ENCODE data around the gene SMARCA4. TPM values are rescaled to one million over a fixed set of nuclear protein-coding genes. Genes with fewer than 3 reads are reported as not detected.

Gene SMARCA4
- total and polyA plus RNA-seq, 2 donors from 2014 or later = 59.8 to 124 TPM

- intact Hi-C loops (cut with DNase I) = no loop called here
- no peak overlapping the region for H3K9ac ChIP-seq (ENCODE audit: low read length in 3 of 3)
- H3K27ac ChIP-seq (ENCODE audit: low read depth in 2 of 2, low read length in 2 of 2) = no peak overlapping the region
- FAIRE-seq (no peak), DNase-seq (no peak)
- H3K4me1 ChIP-seq (ENCODE audit: control insufficient read depth in 2 of 3, insufficient read depth in 2 of 3, low read depth in 1 of 3, low read length in 3 of 3) = no peaks in the 10 kb centered on the region
- no peaks in the 10 kb centered on the region for H3K27me3 ChIP-seq (ENCODE audit: control insufficient read depth, insufficient read depth, low read length)
- no peak for TF ChIP-seq CTCF (IDR thresholded peaks at IDR 0.05; ENCODE audit: borderline replicate concordance, extremely low read depth, insufficient read depth)
- H3K4me3 ChIP-seq (ENCODE audit: low read length in 3 of 3) = no peak overlapping the region
- H3K36me3 ChIP-seq (ENCODE audit: control insufficient read depth in 2 of 3, insufficient read depth in 3 of 3, low read length in 3 of 3) = peaks cover 10 to 42% (median 38%) of the 10 kb centered on the region in 3 donors
- H3K9me3 ChIP-seq (ENCODE audit: control insufficient read depth in 2 of 3, insufficient read depth in 1 of 3, low read length in 3 of 3) = no peaks in the 10 kb centered on the region
Observed at GRCh38 chr19:11010041-11010440, 49.2 kb downstream of the SMARCA4 start.

- no peak overlapping the region for H3K9ac ChIP-seq (ENCODE audit: low read length in 3 of 3)
- no peak for TF ChIP-seq CTCF (IDR thresholded peaks at IDR 0.05; ENCODE audit: borderline replicate concordance, extremely low read depth, insufficient read depth)
- H3K9me3 ChIP-seq (ENCODE audit: control insufficient read depth in 2 of 3, insufficient read depth in 1 of 3, low read length in 3 of 3) = no peaks in the 10 kb centered on the region
- no peaks in the 10 kb centered on the region for H3K4me1 ChIP-seq (ENCODE audit: control insufficient read depth in 2 of 3, insufficient read depth in 2 of 3, low read depth in 1 of 3, low read length in 3 of 3)
- FAIRE-seq (no peak), DNase-seq (no peak)
- no peaks in the 10 kb centered on the region for H3K27me3 ChIP-seq (ENCODE audit: control insufficient read depth, insufficient read depth, low read length)
- intact Hi-C loops (cut with DNase I) = no loop called here
- peaks cover 13 to 51% (median 44%) of the 10 kb centered on the region in 3 donors for H3K36me3 ChIP-seq (ENCODE audit: control insufficient read depth in 2 of 3, insufficient read depth in 3 of 3, low read length in 3 of 3)
- H3K27ac ChIP-seq (ENCODE audit: low read depth in 2 of 2, low read length in 2 of 2) = no peak overlapping the region
- H3K4me3 ChIP-seq (ENCODE audit: low read length in 3 of 3) = no peak overlapping the region
Observed at GRCh38 chr19:11012507-11012906, 51.7 kb downstream of the SMARCA4 start.

GRCh38 chr19:11013771-11014170 lies 52.9 kb downstream of the SMARCA4 start:
- Histone ChIP-seq H3K9me3 (ENCODE audit: control insufficient read depth in 2 of 3, insufficient read depth in 1 of 3, low read length in 3 of 3) (no peaks in the 10 kb centered on the region), H3K27ac (ENCODE audit: low read depth in 2 of 2, low read length in 2 of 2) (no peak overlapping the region), H3K36me3 (ENCODE audit: control insufficient read depth in 2 of 3, insufficient read depth in 3 of 3, low read length in 3 of 3) (peaks cover 9 to 46% (median 41%) of the 10 kb centered on the region in 3 donors), H3K4me3 (ENCODE audit: low read length in 3 of 3) (no peak overlapping the region), H3K4me1 (ENCODE audit: control insufficient read depth in 2 of 3, insufficient read depth in 2 of 3, low read depth in 1 of 3, low read length in 3 of 3) (no peaks in the 10 kb centered on the region), H3K27me3 (ENCODE audit: control insufficient read depth, insufficient read depth, low read length) (no peaks in the 10 kb centered on the region), H3K9ac (ENCODE audit: low read length in 3 of 3) (no peak overlapping the region)
- TF ChIP-seq CTCF (IDR thresholded peaks at IDR 0.05; ENCODE audit: borderline replicate concordance, extremely low read depth, insufficient read depth) = no peak
- intact Hi-C loops (cut with DNase I) = no loop called here
- FAIRE-seq (no peak), DNase-seq (no peak)

GRCh38 chr19:11014403-11014911 lies 53.6 kb downstream of the SMARCA4 start:
- no peak for TF ChIP-seq CTCF (IDR thresholded peaks at IDR 0.05; ENCODE audit: borderline replicate concordance, extremely low read depth, insufficient read depth)
- no peak for FAIRE-seq
- Histone ChIP-seq H3K4me1 (ENCODE audit: control insufficient read depth in 2 of 3, insufficient read depth in 2 of 3, low read depth in 1 of 3, low read length in 3 of 3) (no peaks in the 10 kb centered on the region), H3K9ac (ENCODE audit: low read length in 3 of 3) (no peak overlapping the region), H3K36me3 (ENCODE audit: control insufficient read depth in 2 of 3, insufficient read depth in 3 of 3, low read length in 3 of 3) (peaks cover 9 to 53% (median 43%) of the 10 kb centered on the region in 3 donors), H3K27me3 (ENCODE audit: control insufficient read depth, insufficient read depth, low read length) (no peaks in the 10 kb centered on the region), H3K9me3 (ENCODE audit: control insufficient read depth in 2 of 3, insufficient read depth in 1 of 3, low read length in 3 of 3) (no peaks in the 10 kb centered on the region), H3K4me3 (ENCODE audit: low read length in 3 of 3) (no peak overlapping the region), H3K27ac (ENCODE audit: low read depth in 2 of 2, low read length in 2 of 2) (no peak overlapping the region)
- intact Hi-C loops (cut with DNase I) = no loop called here
- DNase-seq = no peak

Data from kidney (tissue), 14 donors.